ENCODE measurements around the gene C2CD2. TPM values are rescaled to one million over a fixed set of nuclear protein-coding genes. Genes with fewer than 3 reads are reported as not detected.
"Not testable (repeated sequence)": the region's sequence is repeated elsewhere in the genome, so short reads cannot be mapped to it uniquely, and the experiment has no call there.

The C2CD2 gene
- total and polyA plus RNA-seq, 2 experiments from 2014 or later = 4.5 to 16.2 TPM

- peaks cover 10% of the 10 kb centered on the region; the same call in 1 of the 2 replicates for H4K20me1 ChIP-seq (replicated peaks; ENCODE audit: insufficient read depth)
- Mint-ChIP-seq H3K27ac (no peak overlapping the region), H3K9me3 (no peaks in the 10 kb centered on the region), H3K4me3 (peak overlapping the region; percentile 25), H3K36me3 (ENCODE audit: low read depth) (peaks cover 4% of the 10 kb centered on the region; the same call in 2 of the 3 replicates), H3K4me1 (peaks cover 43% of the 10 kb centered on the region), H3K27me3 (ENCODE audit: insufficient read depth, low read depth, poor library complexity) (peaks cover 30% of the 10 kb centered on the region)
- peaks cover 15% of the 10 kb centered on the region for H3K27me3 ChIP-seq (ENCODE audit: insufficient read depth)
- H3K4me2 ChIP-seq = peak overlapping the region; percentile 90
- no peak overlapping the region for H2AFZ ChIP-seq
- peak overlapping the region; percentile 39; the same call in 1 of the 2 replicates for H3K4me3 ChIP-seq
- peaks cover 48% of the 10 kb centered on the region for H3K79me2 ChIP-seq (replicated peaks; ENCODE audit: insufficient read depth)
- no peaks in the 10 kb centered on the region for H3K9me2 ChIP-seq (ENCODE audit: insufficient read depth)
- 0 out of 2 replicates have a peak, but pooled peaks cover 8% of the 10 kb centered on the region for H3F3A ChIP-seq (replicated peaks; ENCODE audit: low read depth)
- TF ChIP-seq EZH2 (IDR thresholded peaks at IDR 0.05; ENCODE audit: low read depth, unreplicated experiment) = no peak
- no peak for TF ChIP-seq POLR2AphosphoS5 (IDR thresholded peaks at IDR 0.05; ENCODE audit: low read depth)
- TF ChIP-seq ZNF331 (CRISPR knock-in tag; IDR thresholded peaks at IDR 0.05; ENCODE audit: low read depth) = no peak
- no peak for TF ChIP-seq STAT1 (IDR thresholded peaks at IDR 0.05; ENCODE audit: unreplicated experiment)
- no peak for TF ChIP-seq ETS1 (IDR thresholded peaks at IDR 0.05)
- TF ChIP-seq CREB1 (CRISPR knock-in tag; IDR thresholded peaks at IDR 0.05; ENCODE audit: low read depth) = no peak
- no peak for TF ChIP-seq JUNB (IDR thresholded peaks at IDR 0.05; ENCODE audit: unreplicated experiment)
- TF ChIP-seq ZNF114 (CRISPR knock-in tag; IDR thresholded peaks at IDR 0.05) = no peak
- no peak for TF ChIP-seq CTCF (conservative IDR thresholded peaks at IDR 0.05; ENCODE audit: low read depth in 2 of 2)
- DNase-seq (ENCODE audit: low spot score) (peak; percentile 65), ATAC-seq (peak; percentile 22)
- H3K36me3 ChIP-seq (ENCODE audit: insufficient read depth) = no peaks in the 10 kb centered on the region
- peaks cover 31% of the 10 kb centered on the region for H3K4me1 ChIP-seq (ENCODE audit: insufficient read depth)
- no peak overlapping the region for H3K27ac ChIP-seq (ENCODE audit: low read depth)
Observed at GRCh38 chr21:41950941-41951351, 2.9 kb downstream of the C2CD2 start.

GRCh38 chr21:41949631-41950030 is 4.2 kb downstream of the C2CD2 start:
- H3K27ac Mint-ChIP-seq; H3F3A ChIP-seq (replicated peaks; ENCODE audit: low read depth); H3K4me2 ChIP-seq; DNase-seq (ENCODE audit: low spot score); H3K9me3 Mint-ChIP-seq; H3K4me3 ChIP-seq; H3K4me3 Mint-ChIP-seq; H2AFZ ChIP-seq; ATAC-seq; H3K27ac ChIP-seq (ENCODE audit: low read depth); H3K36me3 Mint-ChIP-seq (ENCODE audit: low read depth); H3K9me2 ChIP-seq (ENCODE audit: insufficient read depth); H3K36me3 ChIP-seq (ENCODE audit: insufficient read depth): not testable (repeated sequence)
- H3K27me3 ChIP-seq (ENCODE audit: insufficient read depth) = peaks cover 15% of the 10 kb centered on the region
- peaks cover 10% of the 10 kb centered on the region for H4K20me1 ChIP-seq (replicated peaks; ENCODE audit: insufficient read depth)
- peaks cover 60% of the 10 kb centered on the region for H3K79me2 ChIP-seq (replicated peaks; ENCODE audit: insufficient read depth)
- Mint-ChIP-seq H3K4me1 (peaks cover 41% of the 10 kb centered on the region), H3K27me3 (ENCODE audit: insufficient read depth, low read depth, poor library complexity) (peaks cover 30% of the 10 kb centered on the region)
- H3K4me1 ChIP-seq (ENCODE audit: insufficient read depth) = peaks cover 31% of the 10 kb centered on the region
